ENCODE data around the gene ZNF574.

GRCh38 chr19:42111811-42112210, 35.8 kb downstream of the ZNF574 start:
- TF ChIP-seq CTCF (IDR thresholded peaks at IDR 0.05) (no peak), POLR2A (IDR thresholded peaks at IDR 0.05) (no peak)
